ENCODE data around the gene SLFN14.

GRCh38 chr17:35519906-35520442, 40.6 kb downstream of the SLFN14 start:
- TF ChIP-seq, protein P1, sequence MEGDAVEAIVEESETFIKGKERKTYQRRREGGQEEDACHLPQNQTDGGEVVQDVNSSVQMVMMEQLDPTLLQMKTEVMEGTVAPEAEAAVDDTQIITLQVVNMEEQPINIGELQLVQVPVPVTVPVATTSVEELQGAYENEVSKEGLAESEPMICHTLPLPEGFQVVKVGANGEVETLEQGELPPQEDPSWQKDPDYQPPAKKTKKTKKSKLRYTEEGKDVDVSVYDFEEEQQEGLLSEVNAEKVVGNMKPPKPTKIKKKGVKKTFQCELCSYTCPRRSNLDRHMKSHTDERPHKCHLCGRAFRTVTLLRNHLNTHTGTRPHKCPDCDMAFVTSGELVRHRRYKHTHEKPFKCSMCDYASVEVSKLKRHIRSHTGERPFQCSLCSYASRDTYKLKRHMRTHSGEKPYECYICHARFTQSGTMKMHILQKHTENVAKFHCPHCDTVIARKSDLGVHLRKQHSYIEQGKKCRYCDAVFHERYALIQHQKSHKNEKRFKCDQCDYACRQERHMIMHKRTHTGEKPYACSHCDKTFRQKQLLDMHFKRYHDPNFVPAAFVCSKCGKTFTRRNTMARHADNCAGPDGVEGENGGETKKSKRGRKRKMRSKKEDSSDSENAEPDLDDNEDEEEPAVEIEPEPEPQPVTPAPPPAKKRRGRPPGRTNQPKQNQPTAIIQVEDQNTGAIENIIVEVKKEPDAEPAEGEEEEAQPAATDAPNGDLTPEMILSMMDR (IDR thresholded peaks at IDR 0.05) = no peak
- no peak for TF ChIP-seq POLR2A (IDR thresholded peaks at IDR 0.05)
